ENCODE measurements around the gene NAA10.

Gene NAA10

GRCh38 chrX:153906126-153906917 is 28.5 kb downstream of the NAA10 start:
- DNase-seq, result no peak

GRCh38 chrX:153905481-153906095 is 29.2 kb downstream of the NAA10 start:
- DNase-seq, result no peak

GRCh38 chrX:153903991-153904957 is 30.6 kb downstream of the NAA10 start, which contains the start of gene AVPR2:
Gene AVPR2 (plus strand): TSS chrX:153904673. CDS start chrX:153905146, 473 bp downstream.
- no peak for DNase-seq

- DNase-seq, result no peak
Measured at GRCh38 chrX:153903238-153903980, 31.4 kb downstream of the NAA10 start.

- no peak for DNase-seq
Measured at GRCh38 chrX:153902385-153902784, 32.5 kb downstream of the NAA10 start.

- no peak for DNase-seq
Measured at GRCh38 chrX:153901753-153902140, 33.1 kb downstream of the NAA10 start.

GRCh38 chrX:153900831-153901752 is 33.7 kb downstream of the NAA10 start:
- peak; percentile 49 for DNase-seq

GRCh38 chrX:153897899-153898298 is 36.9 kb downstream of the NAA10 start:
- DNase-seq, result no peak

GRCh38 chrX:153889123-153889522 is 45.7 kb downstream of the NAA10 start:
- no peak for DNase-seq

GRCh38 chrX:153888344-153888743 is 46.5 kb downstream of the NAA10 start:
- no peak for DNase-seq

GRCh38 chrX:153887385-153887784 is 47.5 kb downstream of the NAA10 start:
- no peak for DNase-seq

GRCh38 chrX:153886915-153887314 is 47.9 kb downstream of the NAA10 start:
- no peak for DNase-seq

GRCh38 chrX:153885968-153886903 is 48.6 kb downstream of the NAA10 start, which contains the start of gene L1CAM:
Gene L1CAM (minus strand): TSS chrX:153886173. CDS start chrX:153875836, 10,337 bp downstream.
- DNase-seq, result peak; percentile 38

- no peak for DNase-seq
Measured at GRCh38 chrX:153885208-153885787, 49.5 kb downstream of the NAA10 start.

- no peak for DNase-seq
Measured at GRCh38 chrX:153884590-153884989, 50.2 kb downstream of the NAA10 start.

GRCh38 chrX:153884136-153884535 is 50.7 kb downstream of the NAA10 start:
- DNase-seq, result no peak

- no peak for DNase-seq
Measured at GRCh38 chrX:153883163-153883843, 51.5 kb downstream of the NAA10 start.

GRCh38 chrX:153882557-153882956 is 52.3 kb downstream of the NAA10 start:
- DNase-seq, result no peak

- DNase-seq, result no peak
Measured at GRCh38 chrX:153882086-153882498, 52.7 kb downstream of the NAA10 start.

All from activated CD8-positive, alpha-beta memory T cell treated with anti-CD3 and anti-CD28 coated beads, Interleukin-2, amount 50 U/mL, for 4 hours (primary cell).